GM19240 (cell line): ENCODE data around the gene HBG2.
"Not testable (repeated sequence)": the region's sequence is repeated elsewhere in the genome, so short reads cannot be mapped to it uniquely, and the experiment has no call there.

Experiments
- DNase-seq: peaks from one replicate; pipeline ENCODE4 v3.0.0; 2011; ENCODE audit warnings: low spot score; ENCODE audit not compliant: insufficient read length

Gene HBG2

DNA sequence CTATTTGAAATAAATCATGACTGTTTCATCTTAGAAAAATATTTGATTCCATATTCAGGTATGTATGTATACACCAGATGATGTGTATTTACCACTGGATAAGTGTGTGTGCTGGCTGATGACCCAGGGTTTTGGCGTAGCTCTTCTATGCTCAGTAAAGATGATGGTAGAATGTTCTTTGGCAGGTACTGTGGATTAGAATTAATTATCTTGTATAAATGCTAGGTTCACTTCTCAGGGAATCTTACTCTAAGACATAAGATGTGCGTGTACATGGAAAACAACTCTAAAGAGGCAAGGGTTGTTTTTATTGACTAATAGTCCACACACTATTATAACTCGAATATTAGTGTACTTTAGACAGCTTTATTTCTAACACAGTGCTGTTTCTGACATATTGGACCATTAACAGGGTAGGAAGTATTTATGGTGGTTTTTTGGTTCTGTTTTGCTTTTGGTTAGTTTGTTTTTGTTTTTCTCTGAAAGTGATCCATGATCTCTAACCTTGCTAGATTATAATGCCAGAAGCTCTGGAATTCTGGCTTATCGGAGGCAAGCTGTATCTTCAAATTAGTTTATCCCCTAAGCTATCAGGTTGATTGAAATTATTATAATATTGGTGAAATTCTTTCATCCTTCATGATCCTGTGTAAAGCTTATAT is 3.9 kb downstream of the HBG2 start:
- no peak for DNase-seq

DNA sequence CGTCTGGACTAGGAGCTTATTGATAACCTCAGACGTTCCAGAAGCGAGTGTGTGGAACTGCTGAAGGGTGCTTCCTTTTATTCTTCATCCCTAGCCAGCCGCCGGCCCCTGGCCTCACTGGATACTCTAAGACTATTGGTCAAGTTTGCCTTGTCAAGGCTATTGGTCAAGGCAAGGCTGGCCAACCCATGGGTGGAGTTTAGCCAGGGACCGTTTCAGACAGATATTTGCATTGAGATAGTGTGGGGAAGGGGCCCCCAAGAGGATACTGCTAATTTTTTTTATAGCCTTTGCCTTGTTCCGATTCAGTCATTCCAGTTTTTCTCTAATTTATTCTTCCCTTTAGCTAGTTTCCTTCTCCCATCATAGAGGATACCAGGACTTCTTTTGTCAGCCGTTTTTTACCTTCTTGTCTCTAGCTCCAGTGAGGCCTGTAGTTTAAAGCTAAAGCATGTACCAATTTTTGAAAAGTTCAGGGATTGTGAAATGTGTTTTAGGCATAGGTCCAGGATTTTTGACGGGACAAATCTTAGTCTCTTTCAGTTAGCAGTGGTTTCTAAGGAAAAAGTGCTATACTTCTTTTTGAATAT is 4.7 kb downstream of the HBG2 start, which contains the start of gene HBG1:
Gene HBG1 (minus strand): TSS at position 51 of the 590 bp plus-strand sequence. CDS start 53 bp downstream, outside the sequence.
- DNase-seq: not testable (repeated sequence)

DNA sequence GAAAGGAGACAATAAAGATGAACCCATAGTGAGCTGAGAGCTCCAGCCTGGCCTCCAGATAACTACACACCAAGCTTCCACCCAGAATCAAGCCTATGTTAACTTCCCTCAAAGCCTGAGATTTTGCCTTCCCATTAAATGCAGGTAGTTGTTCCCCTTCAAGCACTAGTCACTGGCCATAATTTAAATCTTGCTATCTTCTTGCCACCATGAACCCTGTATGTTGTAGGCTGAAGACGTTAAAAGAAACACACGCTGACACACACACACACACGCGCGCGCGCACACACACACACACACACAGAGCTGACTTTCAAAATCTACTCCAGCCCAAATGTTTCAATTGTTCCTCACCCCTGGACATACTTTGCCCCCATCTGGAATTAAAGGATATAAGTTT is 6.1 kb downstream of the HBG2 start:
- DNase-seq: not testable (repeated sequence)

DNA sequence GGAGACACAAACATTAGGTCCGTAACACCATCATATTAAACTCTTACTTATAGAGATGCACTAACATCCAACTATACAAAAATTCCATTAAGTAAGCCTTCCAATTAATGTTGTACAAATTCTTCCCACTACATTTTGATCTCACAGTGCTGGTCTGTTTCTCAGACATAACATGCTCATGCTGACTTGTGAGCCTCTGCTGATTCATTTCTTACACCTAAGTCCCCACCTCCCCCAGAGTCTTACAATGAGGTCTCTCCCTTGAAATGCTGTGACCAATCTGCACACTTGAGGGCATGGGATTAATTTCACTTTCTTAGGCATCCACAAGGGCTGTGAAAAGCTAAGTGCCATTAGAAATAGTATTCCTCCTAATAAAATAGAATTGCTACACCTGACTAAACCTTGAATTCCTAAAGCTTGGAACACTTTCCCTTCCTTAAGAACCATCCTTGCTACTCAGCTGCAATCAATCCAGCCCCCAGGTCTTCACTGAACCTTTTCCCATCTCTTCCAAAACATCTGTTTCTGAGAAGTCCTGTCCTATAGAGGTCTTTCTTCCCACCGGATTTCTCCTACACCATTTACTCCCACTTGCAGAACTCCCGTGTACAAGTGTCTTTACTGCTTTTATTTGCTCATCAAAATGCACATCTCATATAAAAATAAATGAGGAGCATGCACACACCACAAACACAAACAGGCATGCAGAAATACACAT is 6.9 kb downstream of the HBG2 start:
- DNase-seq: no peak

DNA sequence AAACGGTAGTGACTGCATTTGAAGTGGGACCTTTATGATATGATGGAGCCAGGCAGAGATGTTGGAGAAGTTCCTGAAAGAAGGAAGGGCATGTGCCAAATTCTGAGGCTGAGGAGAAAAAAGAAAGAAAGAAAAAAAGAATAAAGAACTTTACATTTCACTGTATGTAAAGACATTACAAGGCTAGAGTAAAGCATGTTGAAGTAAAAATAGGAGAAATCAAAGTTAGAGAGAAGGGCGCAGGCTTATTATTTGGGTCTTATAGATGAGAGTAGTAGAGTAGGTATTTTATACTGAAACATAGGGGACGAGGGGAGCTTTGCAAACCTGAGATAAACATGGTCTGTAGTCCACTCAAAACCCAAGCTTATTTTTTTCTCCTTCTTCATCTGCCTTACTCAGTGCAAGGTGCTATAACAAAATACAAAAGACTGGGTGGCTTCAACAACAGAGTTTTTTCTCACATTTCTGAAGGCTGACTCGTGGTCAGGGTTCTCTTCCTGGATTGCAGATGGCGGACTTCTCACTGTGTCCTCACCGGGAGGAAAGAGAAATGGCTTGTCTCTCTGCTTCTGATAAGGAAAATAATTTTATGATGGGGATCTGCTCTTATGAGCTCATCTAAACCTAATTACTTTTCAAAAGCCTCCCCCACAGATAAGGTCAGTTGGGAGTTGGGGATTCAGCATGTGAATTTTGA is 7.7 kb downstream of the HBG2 start:
- no peak for DNase-seq

DNA sequence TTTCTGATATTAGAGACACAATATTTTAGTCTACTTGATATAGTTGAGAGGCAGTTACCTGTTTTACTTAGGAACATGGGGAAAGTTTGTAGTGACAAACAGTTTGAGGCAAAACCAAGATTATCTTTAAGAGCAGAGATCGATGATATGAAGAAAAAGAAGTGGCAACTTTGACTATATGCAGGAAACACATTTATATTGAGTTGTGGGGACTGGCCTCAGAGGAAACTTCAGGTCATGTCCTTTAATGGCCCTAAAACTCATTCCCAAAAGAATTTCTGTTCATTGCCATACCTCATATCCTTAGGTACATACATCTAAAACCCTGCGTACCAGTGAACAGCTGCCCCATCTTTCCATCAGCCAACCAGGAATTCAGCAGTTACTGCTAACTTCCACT is 9.4 kb downstream of the HBG2 start:
- no peak for DNase-seq

DNA sequence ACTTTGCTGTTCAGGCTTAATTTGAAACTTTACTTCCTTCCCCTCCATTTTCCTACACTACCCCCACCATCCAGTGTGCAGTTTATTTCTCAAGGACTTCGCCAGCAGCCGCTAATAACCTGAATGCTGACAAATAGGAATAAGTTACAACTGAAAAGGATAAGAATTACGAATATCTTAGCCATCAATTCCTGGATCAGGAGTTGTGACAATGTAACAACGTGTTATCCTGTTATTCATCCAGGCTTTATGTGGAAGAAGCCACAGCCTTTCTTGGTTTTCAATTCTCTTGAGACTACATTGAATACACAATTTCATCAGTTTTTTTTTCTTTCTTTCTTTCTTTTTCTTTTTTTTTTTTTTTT is 10.8 kb downstream of the HBG2 start:
- no peak for DNase-seq

DNA sequence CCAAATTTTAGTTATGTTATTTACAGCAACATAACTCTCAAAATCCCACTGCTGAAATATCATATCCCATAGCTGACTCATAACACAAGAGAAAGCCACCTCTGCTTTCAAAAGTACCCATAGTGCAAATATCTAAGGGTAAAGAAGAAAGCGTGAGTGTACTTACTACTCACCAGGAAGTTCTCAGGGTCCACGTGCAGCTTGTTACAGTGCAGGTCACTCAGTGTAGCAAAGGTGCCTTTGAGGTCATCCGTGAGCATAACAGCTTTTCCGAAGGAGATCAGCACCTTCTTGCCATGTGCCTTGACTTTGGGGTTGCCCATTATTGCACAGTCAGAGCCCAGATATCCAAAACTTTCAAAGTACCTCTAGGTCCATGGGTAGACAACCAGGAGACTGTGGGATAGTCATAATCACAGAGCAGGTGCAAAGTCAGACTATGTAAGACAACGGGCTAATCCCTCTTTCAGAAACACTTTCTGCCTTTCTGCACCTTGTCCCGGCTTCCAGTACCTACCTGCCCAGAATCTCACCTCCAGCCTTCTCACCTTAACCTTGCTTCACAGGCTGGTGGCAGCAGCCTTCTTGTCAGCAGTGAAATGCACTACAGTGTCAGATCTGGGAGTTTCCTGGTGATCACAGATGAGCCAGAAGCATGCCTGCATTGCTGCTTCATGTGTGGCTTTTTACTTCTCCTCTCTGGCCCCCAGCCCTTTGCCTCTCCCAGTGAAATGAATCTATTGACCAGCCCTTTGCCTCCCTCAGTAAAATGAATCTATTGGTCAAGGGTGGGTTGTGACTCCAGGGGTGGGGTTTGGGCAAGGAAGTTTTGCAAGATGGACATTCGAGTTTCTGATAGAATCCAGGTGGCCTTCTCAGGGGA is 11.4 kb downstream of the HBG2 start:
- DNase-seq: no peak

DNA sequence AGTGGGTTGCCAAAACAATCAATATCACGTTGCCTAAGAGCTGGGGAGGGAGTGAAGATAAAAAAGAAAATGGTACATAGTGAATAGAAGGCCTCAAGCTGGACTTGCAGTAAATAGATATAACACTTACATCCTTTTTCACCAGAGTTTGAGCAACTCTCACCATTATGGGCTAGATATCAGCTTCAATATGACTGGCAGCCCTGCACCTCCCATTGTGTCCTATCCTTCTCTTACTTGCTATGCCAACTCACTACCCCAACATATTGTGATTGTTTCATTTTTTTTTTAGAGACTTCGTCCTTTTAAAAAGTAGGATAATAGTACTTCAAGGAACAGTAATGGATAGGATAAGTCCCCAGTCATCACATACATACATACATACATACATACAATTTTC is 12.4 kb downstream of the HBG2 start:
- DNase-seq: no peak

DNA sequence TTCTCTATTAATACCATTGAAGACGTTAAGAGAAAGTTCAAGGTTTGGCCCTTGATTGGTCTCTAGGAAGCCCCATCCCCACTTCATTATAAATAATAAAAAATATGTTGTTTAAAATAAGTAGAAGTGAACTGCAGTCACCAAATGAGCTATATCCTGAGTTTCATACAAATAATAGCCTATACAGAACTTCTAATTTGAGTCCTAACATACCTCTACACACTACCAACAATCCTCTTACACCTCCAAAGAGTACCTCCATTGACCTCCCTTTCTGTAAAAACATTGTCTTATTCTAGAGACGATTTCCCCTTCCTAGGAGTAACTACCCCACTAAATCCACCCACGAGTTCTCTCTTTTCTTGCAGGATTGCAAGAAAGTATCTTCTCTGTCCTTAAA is 13.1 kb downstream of the HBG2 start:
- no peak for DNase-seq

DNA sequence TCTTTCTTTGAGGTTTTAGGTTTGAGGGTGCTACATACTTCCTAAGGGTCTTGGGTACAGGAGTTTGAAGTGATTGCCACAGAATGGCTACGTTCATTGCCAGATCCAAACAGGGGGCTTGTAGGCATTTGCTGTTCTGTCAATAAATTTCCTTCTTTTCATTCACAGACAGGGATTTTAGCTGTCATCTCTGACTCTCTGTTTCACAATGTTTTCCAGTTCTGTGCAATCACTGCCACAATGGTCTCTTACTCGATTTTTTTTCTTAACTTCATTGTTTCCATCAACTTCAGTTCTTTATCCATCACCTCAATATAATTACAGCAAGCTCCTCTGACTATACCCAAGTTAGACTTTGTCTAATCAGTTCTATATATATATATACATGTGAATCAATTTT is 14.1 kb downstream of the HBG2 start:
- no peak for DNase-seq

DNA sequence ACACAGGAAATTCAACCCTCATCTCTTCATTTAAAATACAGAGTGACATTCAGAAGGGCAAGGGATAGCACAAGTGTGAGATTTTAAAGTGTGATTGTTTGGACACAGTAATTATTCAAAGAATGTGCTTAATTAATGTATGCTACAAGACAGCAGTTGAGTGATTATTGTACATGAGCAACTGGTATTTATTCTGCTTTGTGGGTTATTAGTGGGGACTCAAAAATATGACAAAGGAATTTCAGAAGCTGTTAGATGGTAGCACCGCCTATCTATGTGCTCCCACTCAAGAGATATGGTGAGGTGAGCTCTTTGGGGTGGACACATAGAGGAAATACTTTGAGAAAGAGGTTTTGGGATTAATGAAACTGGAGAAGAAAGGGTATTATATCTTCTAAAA is 14.5 kb downstream of the HBG2 start:
- DNase-seq: no peak

DNA sequence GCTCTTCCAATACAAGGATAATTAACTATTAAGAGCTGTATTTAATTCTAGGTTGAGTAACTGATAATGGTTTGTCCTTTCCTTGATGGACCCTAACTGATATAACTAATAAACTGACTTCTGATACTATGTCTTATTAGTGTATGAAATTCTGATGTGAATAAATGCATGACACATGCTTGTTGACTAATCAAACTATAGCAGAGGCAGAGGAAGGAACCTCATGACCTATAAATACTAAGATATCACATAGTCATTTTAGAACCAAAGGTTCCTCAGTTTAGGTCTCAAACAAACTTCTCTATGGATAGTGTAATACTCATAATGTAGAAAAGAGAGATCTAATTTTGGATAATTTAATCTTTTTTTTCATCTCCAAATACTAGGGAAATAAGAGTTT is 15.5 kb downstream of the HBG2 start:
- no peak for DNase-seq

DNA sequence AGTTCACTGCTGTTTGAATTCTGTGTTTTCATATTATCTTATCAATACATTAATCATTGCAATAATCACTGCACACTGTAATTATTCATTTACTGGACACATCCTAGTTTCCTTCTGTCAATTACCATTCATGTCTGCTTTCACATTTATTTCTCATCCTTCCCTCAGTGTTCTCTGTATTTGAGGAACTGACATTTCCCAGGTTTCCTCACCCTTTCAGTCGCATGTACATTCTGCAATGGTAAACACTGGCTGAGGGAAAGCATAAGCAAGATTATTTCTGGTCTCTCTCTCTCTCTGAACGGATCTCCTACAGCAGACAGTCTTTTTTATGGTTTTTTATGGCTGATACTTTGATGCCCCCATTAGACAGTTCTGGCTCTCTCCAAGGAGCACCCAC is 16.1 kb downstream of the HBG2 start:
- no peak for DNase-seq

DNA sequence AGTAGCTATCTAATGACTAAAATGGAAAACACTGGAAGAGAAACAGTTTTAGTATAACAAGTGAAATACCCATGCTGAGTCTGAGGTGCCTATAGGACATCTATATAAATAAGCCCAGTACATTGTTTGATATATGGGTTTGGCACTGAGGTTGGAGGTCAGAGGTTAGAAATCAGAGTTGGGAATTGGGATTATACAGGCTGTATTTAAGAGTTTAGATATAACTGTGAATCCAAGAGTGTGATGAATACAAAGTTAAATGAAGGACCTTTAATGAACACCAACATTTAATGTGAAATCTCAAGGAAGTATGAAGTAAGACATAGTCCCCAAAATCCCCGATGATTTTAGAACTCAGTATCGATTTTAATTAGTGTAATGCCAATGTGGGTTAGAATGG is 17.2 kb downstream of the HBG2 start:
- DNase-seq: no peak

DNA sequence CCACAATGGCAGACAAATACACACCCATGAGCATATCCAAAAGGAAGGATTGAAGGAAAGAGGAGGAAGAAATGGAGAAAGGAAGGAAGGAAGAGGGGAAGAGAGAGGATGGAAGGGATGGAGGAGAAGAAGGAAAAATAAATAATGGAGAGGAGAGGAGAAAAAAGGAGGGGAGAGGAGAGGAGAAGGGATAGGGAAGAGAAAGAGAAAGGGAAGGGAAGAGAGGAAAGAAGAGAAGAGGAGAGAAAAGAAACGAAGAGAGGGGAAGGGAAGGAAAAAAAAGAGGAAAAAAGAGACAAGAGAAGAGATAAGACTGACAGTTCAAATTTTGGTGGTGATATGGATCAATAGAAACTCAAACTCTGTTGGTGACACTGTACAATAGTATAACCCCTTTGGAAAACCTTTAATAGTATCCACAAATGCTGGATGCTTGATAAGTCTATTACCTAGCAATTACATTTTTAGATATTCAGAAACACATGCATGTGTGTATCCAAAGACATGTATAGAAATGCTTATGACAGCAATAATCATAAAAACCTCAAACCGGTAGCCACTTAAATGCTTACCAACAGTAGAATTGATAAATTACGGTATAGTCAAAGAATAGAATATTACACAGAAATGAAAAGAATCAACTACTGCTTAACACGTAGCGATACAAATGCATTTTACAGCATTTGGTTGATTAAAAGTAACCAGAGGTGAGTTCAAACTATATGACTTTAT is 19.1 kb downstream of the HBG2 start:
- DNase-seq: no peak

DNA sequence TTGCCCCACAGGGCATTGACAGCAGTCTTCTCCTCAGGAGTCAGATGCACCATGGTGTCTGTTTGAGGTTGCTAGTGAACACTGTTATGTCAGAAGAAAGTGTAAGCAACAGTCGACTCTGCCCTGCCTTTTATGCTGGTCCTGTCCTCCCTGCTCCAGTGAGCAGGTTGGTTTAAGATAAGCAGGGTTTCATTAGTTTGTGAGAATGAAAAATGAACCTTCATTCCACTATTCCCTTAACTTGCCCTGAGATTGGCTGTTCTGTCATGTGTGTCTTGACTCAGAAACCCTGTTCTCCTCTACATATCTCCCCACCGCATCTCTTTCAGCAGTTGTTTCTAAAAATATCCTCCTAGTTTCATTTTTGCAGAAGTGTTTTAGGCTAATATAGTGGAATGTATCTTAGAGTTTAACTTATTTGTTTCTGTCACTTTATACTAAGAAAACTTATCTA is 20.2 kb downstream of the HBG2 start, which contains the start of gene HBD:
Gene HBD (minus strand): TSS at position 103 of the 454 bp plus-strand sequence. CDS start 50 bp downstream, at position 53.
- peak; percentile 14 for DNase-seq

DNA sequence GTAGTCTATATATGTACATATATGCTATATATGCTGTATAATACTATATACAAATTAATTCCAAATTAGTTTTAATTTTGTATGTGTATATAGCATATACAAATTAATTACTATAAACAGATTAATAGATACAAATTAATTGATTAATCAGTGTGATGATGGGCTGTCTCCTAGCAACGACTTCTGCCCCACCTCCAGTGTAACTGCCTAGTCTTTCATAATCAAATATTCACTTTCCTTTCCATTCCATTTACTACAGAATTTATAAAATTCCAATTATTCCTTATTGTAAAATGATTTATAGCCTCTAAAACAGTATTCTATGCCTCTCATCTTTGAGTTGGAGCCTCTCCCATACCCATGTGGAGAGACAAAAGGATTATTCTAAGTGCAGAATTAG is 21.3 kb downstream of the HBG2 start:
- DNase-seq: no peak

DNA sequence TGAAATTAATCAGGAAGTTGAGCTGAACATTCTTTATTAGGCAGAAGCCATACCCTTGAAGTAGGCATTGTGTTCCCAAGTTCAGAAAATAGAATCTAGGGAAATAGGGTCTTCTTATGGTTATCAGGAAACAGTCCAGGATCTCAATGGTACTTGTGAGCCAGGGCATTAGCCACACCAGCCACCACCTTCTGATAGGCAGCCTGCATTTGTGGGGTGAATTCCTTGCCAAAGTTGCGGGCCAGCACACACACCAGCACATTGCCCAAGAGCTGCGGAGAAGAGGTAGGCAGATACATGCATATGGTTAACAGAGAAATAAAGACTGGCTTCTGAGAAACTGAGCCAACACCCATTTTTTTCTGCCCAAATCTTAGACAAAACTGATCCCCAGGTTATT is 21.8 kb downstream of the HBG2 start:
- no peak for DNase-seq

DNA sequence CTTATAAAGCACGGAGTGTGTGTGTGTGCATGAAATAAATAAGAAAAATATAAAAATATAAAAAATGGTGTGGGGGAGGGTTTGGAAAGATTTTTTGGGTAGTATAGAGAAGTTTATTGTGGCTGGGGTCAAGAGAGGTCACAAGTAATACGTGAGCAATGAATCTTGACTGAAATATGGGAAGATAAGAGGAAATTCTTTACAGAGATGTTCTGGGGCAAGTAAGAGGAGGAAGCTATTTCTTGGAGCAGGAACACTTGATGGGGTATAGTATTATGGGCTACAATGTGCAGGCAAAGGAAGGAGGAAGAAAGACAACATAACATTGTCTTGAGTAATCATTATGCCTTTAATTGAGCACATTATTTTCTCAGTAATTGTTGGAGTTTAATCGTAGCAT is 22.4 kb downstream of the HBG2 start:
- no peak for DNase-seq
